ENCODE results near the gene KLRC2. TPM values are rescaled to one million over a fixed set of nuclear protein-coding genes. Genes with fewer than 3 reads are reported as not detected.
"Not testable (repeated sequence)": the region's sequence is repeated elsewhere in the genome, so short reads cannot be mapped to it uniquely, and the experiment has no call there.

Gene KLRC2
- total RNA-seq, 1 experiment from 2014 or later = not detected

DNA sequence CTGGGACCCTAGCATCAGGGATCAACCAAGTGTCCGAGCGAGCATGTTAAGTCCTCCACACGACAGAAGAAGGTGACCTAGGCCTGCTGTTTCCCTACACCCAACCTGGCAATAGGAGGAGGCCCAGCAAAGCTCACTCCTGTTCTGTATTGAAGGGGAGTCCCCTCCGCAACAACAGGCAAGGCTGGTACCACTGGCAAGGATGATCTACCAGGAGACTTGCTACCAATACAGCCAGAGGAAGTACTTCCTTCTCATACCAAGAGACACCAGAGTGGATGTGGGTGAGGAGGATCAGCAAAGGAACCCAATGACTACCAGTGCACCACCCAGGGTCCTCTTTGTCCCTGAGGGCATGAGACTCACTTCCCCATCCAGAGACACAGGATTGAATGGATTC lies 12.4 kb upstream of the KLRC2 start:
- no peaks in the 10 kb centered on the region for H4K20me1 ChIP-seq (ENCODE audit: low read length)
- no TSS peak for BruUV-seq (replicated peaks)
- TF ChIP-seq EZH2 (IDR thresholded peaks at IDR 0.05; ENCODE audit: low read length, unreplicated experiment) = no peak
- TF ChIP-seq, protein P1, sequence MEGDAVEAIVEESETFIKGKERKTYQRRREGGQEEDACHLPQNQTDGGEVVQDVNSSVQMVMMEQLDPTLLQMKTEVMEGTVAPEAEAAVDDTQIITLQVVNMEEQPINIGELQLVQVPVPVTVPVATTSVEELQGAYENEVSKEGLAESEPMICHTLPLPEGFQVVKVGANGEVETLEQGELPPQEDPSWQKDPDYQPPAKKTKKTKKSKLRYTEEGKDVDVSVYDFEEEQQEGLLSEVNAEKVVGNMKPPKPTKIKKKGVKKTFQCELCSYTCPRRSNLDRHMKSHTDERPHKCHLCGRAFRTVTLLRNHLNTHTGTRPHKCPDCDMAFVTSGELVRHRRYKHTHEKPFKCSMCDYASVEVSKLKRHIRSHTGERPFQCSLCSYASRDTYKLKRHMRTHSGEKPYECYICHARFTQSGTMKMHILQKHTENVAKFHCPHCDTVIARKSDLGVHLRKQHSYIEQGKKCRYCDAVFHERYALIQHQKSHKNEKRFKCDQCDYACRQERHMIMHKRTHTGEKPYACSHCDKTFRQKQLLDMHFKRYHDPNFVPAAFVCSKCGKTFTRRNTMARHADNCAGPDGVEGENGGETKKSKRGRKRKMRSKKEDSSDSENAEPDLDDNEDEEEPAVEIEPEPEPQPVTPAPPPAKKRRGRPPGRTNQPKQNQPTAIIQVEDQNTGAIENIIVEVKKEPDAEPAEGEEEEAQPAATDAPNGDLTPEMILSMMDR (conservative IDR thresholded peaks at IDR 0.05; ENCODE audit: low read depth, low read length) = no peak
- DNase-seq (no peak), ATAC-seq (no peak)
- H3K9ac ChIP-seq (ENCODE audit: low read length) = no peak overlapping the region
- H3K79me2 ChIP-seq (ENCODE audit: low read length) = no peaks in the 10 kb centered on the region
- H3F3A ChIP-seq (ENCODE audit: low read length, unreplicated experiment) = no peaks in the 10 kb centered on the region
- no peaks in the 10 kb centered on the region for H3K27me3 ChIP-seq (ENCODE audit: low read length)
- ChIA-PET POLR2A (ENCODE audit: unreplicated experiment) (no interaction called here), CTCF (no interaction called here)
- no peak overlapping the region for H2AFZ ChIP-seq (ENCODE audit: low read length)
- intact Hi-C loops (cut with micrococcal nuclease) = no loop called here
- no peak overlapping the region for H3K27ac ChIP-seq (ENCODE audit: low read length)
- 0 out of 2 replicates have a peak, but pooled peaks cover 4% of the 10 kb centered on the region for H3K4me1 ChIP-seq (ENCODE audit: insufficient read depth, low read length)
- no peaks in the 10 kb centered on the region for H3K9me3 ChIP-seq (ENCODE audit: low read length)
- H3K36me3 ChIP-seq (ENCODE audit: low read depth, low read length) = no peaks in the 10 kb centered on the region
- H3K4me3 ChIP-seq (ENCODE audit: low read length) = no peak overlapping the region
- H3K9me2 ChIP-seq (replicated peaks; ENCODE audit: low read length) = no peaks in the 10 kb centered on the region
- H3K4me2 ChIP-seq (ENCODE audit: low read length) = no peak overlapping the region

- H3K4me2 ChIP-seq (ENCODE audit: low read length); H3K9me3 ChIP-seq (ENCODE audit: low read length); POLR2A ChIA-PET (ENCODE audit: unreplicated experiment); H3K4me3 ChIP-seq (ENCODE audit: low read length); BruUV-seq (replicated peaks); ATAC-seq; H3K27me3 ChIP-seq (ENCODE audit: low read length); CTCF ChIA-PET; H3K27ac ChIP-seq (ENCODE audit: low read length); H3K9me2 ChIP-seq (replicated peaks; ENCODE audit: low read length); H3K9ac ChIP-seq (ENCODE audit: low read length); H2AFZ ChIP-seq (ENCODE audit: low read length); intact Hi-C loops (cut with micrococcal nuclease); H3K79me2 ChIP-seq (ENCODE audit: low read length); H3F3A ChIP-seq (ENCODE audit: low read length, unreplicated experiment); H3K36me3 ChIP-seq (ENCODE audit: low read depth, low read length); DNase-seq; H3K4me1 ChIP-seq (ENCODE audit: insufficient read depth, low read length); H4K20me1 ChIP-seq (ENCODE audit: low read length): not testable (repeated sequence)
Observed at GRCh38 chr12:10446052-10446451, 10.2 kb upstream of the KLRC2 start.

GRCh38 chr12:10441144-10441543 lies 5.3 kb upstream of the KLRC2 start:
- H3K4me1 ChIP-seq (ENCODE audit: insufficient read depth, low read length); H3F3A ChIP-seq (ENCODE audit: low read length, unreplicated experiment); ATAC-seq; POLR2A ChIA-PET (ENCODE audit: unreplicated experiment); H3K36me3 ChIP-seq (ENCODE audit: low read depth, low read length); BruUV-seq (replicated peaks); H3K27ac ChIP-seq (ENCODE audit: low read length); intact Hi-C loops (cut with micrococcal nuclease); DNase-seq; H3K9me2 ChIP-seq (replicated peaks; ENCODE audit: low read length); H3K27me3 ChIP-seq (ENCODE audit: low read length); H3K9ac ChIP-seq (ENCODE audit: low read length); H3K79me2 ChIP-seq (ENCODE audit: low read length); H2AFZ ChIP-seq (ENCODE audit: low read length); CTCF ChIA-PET; H3K4me2 ChIP-seq (ENCODE audit: low read length); H4K20me1 ChIP-seq (ENCODE audit: low read length); H3K4me3 ChIP-seq (ENCODE audit: low read length); H3K9me3 ChIP-seq (ENCODE audit: low read length): not testable (repeated sequence)

DNA sequence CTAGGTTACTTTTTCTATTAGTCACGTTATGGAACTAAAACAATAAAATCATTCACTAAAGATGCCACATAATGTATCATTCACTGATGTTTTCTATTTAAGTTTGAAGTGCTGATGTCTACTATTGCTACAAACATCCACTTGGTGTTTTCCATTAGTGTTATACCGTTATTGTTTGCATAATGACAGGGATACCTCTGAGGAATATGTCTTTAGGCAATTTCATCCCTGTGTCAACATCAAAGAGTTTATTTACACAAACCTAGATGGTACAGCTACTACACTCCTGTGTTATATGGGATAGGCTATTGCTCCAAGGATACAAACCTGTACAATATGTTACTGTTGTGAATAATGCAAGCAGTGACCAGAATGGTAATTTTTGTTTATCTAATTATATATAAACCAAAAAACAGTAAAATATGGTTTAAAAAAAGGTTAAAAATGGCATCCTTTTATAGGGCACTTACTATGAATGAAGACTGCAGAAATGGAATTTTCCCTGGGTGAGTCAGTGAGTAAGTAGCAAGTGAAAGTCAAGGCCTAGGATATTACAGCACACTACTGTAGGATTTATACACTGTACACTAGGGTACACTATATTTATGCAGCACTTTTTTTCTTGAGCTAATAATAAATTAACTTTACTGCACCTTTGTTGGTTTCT lies 3.9 kb upstream of the KLRC2 start:
- POLR2A ChIA-PET (ENCODE audit: unreplicated experiment); H2AFZ ChIP-seq (ENCODE audit: low read length); H3K36me3 ChIP-seq (ENCODE audit: low read depth, low read length); BruUV-seq (replicated peaks); H3K9ac ChIP-seq (ENCODE audit: low read length); H3K9me3 ChIP-seq (ENCODE audit: low read length); H4K20me1 ChIP-seq (ENCODE audit: low read length); CTCF ChIA-PET; intact Hi-C loops (cut with micrococcal nuclease); H3K4me1 ChIP-seq (ENCODE audit: insufficient read depth, low read length); H3K79me2 ChIP-seq (ENCODE audit: low read length); H3F3A ChIP-seq (ENCODE audit: low read length, unreplicated experiment); H3K4me3 ChIP-seq (ENCODE audit: low read length); H3K27me3 ChIP-seq (ENCODE audit: low read length); H3K9me2 ChIP-seq (replicated peaks; ENCODE audit: low read length); H3K4me2 ChIP-seq (ENCODE audit: low read length): not testable (repeated sequence)
- DNase-seq = peak; percentile 81
- peak; percentile 91 for ATAC-seq
- H3K27ac ChIP-seq (ENCODE audit: low read length) = peak overlapping the region; percentile 45

DNA sequence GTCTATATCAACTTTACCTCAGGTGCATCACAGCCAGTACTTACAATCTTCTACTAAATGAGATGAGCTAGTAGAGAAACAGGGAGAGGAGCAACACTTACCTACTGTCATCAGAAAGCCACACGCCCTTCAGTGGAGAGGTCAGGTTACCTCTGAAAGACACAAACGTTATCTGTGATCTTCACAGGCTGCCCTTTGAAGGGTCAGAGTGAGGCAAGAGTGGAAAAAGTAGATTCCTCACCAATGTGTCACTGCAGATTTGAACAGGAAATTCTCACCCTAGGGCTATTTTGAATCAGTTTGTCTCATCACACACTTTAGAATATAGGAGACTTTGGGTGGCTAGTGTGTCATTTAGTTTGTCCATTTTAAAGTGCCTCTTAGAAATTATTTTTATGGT lies 1.8 kb upstream of the KLRC2 start:
- H3K9me3 ChIP-seq (ENCODE audit: low read length); BruUV-seq (replicated peaks); ATAC-seq; H3K4me3 ChIP-seq (ENCODE audit: low read length); H3K36me3 ChIP-seq (ENCODE audit: low read depth, low read length); H3K4me1 ChIP-seq (ENCODE audit: insufficient read depth, low read length); H3K79me2 ChIP-seq (ENCODE audit: low read length); H4K20me1 ChIP-seq (ENCODE audit: low read length); H3K27ac ChIP-seq (ENCODE audit: low read length); intact Hi-C loops (cut with micrococcal nuclease); POLR2A ChIA-PET (ENCODE audit: unreplicated experiment); H3K9ac ChIP-seq (ENCODE audit: low read length); H3K9me2 ChIP-seq (replicated peaks; ENCODE audit: low read length); CTCF ChIA-PET; H2AFZ ChIP-seq (ENCODE audit: low read length); DNase-seq; H3K4me2 ChIP-seq (ENCODE audit: low read length); H3F3A ChIP-seq (ENCODE audit: low read length, unreplicated experiment); H3K27me3 ChIP-seq (ENCODE audit: low read length): not testable (repeated sequence)

DNA sequence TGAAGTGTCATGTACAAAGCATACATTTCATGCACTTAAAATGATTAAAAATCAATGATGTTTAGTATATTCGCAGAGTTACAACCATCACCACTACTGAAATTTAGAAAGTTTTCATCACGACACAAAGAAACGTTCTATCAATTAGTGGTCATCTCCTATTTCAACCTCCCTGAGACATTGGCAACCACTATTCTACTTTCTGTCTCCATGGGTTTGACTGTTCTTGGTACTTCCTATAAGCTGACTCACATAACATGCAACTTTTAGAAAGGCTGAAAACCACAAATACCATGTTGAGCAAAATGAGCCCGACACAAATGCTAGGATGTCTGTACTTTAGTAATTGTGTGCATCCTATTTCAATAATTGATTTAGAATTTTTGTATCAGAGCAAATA lies 5.2 kb downstream of the KLRC2 start:
- H3K9me2 ChIP-seq (replicated peaks; ENCODE audit: low read length); BruUV-seq (replicated peaks); H3K36me3 ChIP-seq (ENCODE audit: low read depth, low read length); H3K9me3 ChIP-seq (ENCODE audit: low read length); H3K4me1 ChIP-seq (ENCODE audit: insufficient read depth, low read length); CTCF ChIA-PET; DNase-seq; H3K27ac ChIP-seq (ENCODE audit: low read length); H3K79me2 ChIP-seq (ENCODE audit: low read length); H3K9ac ChIP-seq (ENCODE audit: low read length); H4K20me1 ChIP-seq (ENCODE audit: low read length); ATAC-seq; H3K4me3 ChIP-seq (ENCODE audit: low read length); POLR2A ChIA-PET (ENCODE audit: unreplicated experiment); H3K4me2 ChIP-seq (ENCODE audit: low read length); H2AFZ ChIP-seq (ENCODE audit: low read length); intact Hi-C loops (cut with micrococcal nuclease); H3K27me3 ChIP-seq (ENCODE audit: low read length); H3F3A ChIP-seq (ENCODE audit: low read length, unreplicated experiment): not testable (repeated sequence)
